ENCODE data around the gene MORN1.
A peak's percentile ranks its signal among the peaks of the same experiment; 100 is the strongest.

The MORN1 gene

DNA sequence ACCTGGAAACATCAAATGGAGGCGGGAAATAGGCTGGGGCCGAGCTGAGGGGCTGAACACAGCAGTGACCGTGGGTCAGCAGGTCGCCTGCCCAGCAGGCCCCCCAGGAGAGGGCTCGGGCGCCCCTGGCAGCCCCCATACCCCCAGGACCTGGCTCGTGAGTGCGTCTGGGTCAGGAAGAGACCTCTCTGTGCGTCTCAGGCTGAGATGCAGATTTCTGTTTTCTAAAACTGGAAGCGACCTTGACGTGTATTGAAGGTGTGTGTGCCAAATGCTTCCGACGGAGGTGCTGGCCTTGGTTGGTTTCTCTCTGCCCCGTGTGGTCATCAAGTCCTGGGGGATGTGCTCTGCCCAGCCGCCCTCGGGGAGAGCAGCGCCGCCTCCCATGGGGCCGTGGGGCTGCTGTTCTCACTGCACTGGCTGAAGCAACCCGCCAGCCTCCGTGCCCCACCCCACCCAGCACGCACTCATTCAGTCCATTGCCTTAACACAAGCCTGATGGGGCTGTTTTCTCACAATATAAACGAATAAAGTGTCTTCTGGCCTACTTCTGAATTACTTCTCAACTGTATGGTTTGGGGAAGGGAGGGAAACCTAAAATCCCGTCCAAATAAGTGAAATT, 13.6 kb upstream of the MORN1 start:
- H3K36me3 ChIP-seq (ENCODE audit: control insufficient read depth, insufficient read depth, low read length), result peaks cover 87% of the 10 kb centered on the region
- no peaks in the 10 kb centered on the region for H3K4me1 ChIP-seq (ENCODE audit: control insufficient read depth, insufficient read depth, low read length)
- no peaks in the 10 kb centered on the region for H3K27me3 ChIP-seq (ENCODE audit: control insufficient read depth, insufficient read depth, low read length)
- H3K9me3 ChIP-seq (ENCODE audit: control insufficient read depth, insufficient read depth, low read length), result no peaks in the 10 kb centered on the region
- no peak overlapping the region for H3K9ac ChIP-seq (ENCODE audit: low read depth, low read length)
- no peak overlapping the region for H3K4me3 ChIP-seq (ENCODE audit: low read depth, low read length)
- peak overlapping the region; percentile 6 for H3K27ac ChIP-seq (ENCODE audit: low read depth, low read length)

- H3K27me3 ChIP-seq (ENCODE audit: control insufficient read depth, insufficient read depth, low read length), result no peaks in the 10 kb centered on the region
- H3K27ac ChIP-seq (ENCODE audit: low read depth, low read length), result no peak overlapping the region
- no peak overlapping the region for H3K9ac ChIP-seq (ENCODE audit: low read depth, low read length)
- no peaks in the 10 kb centered on the region for H3K4me1 ChIP-seq (ENCODE audit: control insufficient read depth, insufficient read depth, low read length)
- no peaks in the 10 kb centered on the region for H3K9me3 ChIP-seq (ENCODE audit: control insufficient read depth, insufficient read depth, low read length)
- H3K36me3 ChIP-seq (ENCODE audit: control insufficient read depth, insufficient read depth, low read length), result peaks cover 91% of the 10 kb centered on the region
- no peak overlapping the region for H3K4me3 ChIP-seq (ENCODE audit: low read depth, low read length)
These were observed 13.0 kb upstream of the MORN1 start for GRCh38 chr1:2404142-2404889.

GRCh38 chr1:2403273-2403672, 11.9 kb upstream of the MORN1 start:
- no peak overlapping the region for H3K4me3 ChIP-seq (ENCODE audit: low read depth, low read length)
- no peaks in the 10 kb centered on the region for H3K9me3 ChIP-seq (ENCODE audit: control insufficient read depth, insufficient read depth, low read length)
- H3K9ac ChIP-seq (ENCODE audit: low read depth, low read length), result no peak overlapping the region
- H3K27ac ChIP-seq (ENCODE audit: low read depth, low read length), result no peak overlapping the region
- H3K27me3 ChIP-seq (ENCODE audit: control insufficient read depth, insufficient read depth, low read length), result no peaks in the 10 kb centered on the region
- peaks cover 90% of the 10 kb centered on the region for H3K36me3 ChIP-seq (ENCODE audit: control insufficient read depth, insufficient read depth, low read length)
- H3K4me1 ChIP-seq (ENCODE audit: control insufficient read depth, insufficient read depth, low read length), result no peaks in the 10 kb centered on the region

DNA sequence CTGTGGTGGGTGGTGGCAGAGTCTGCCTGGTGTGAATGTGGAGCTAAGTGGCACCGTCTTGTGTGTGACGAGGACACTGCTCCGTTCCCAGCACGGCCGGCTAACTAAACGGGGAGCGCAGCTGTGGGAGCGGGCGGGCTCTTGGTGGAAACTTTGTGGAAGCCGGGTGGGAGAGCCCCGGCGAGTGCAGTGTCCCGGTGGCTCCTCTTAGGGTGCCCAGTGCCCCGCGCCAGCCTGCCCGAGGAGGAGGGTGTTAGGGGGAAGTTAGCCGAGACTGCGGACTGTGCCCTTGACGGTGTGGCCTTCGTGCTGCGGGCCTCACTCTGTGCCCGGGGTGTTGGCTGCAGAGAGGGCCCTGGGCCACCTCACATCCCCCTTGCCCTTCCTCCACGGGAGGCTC, 11.1 kb upstream of the MORN1 start:
- H3K9me3 ChIP-seq (ENCODE audit: control insufficient read depth, insufficient read depth, low read length), result no peaks in the 10 kb centered on the region
- no peak overlapping the region for H3K9ac ChIP-seq (ENCODE audit: low read depth, low read length)
- H3K4me3 ChIP-seq (ENCODE audit: low read depth, low read length), result no peak overlapping the region
- H3K36me3 ChIP-seq (ENCODE audit: control insufficient read depth, insufficient read depth, low read length), result peaks cover 93% of the 10 kb centered on the region
- H3K27ac ChIP-seq (ENCODE audit: low read depth, low read length), result no peak overlapping the region
- no peaks in the 10 kb centered on the region for H3K4me1 ChIP-seq (ENCODE audit: control insufficient read depth, insufficient read depth, low read length)
- no peaks in the 10 kb centered on the region for H3K27me3 ChIP-seq (ENCODE audit: control insufficient read depth, insufficient read depth, low read length)

GRCh38 chr1:2400950-2401649, 9.7 kb upstream of the MORN1 start:
- no peaks in the 10 kb centered on the region for H3K27me3 ChIP-seq (ENCODE audit: control insufficient read depth, insufficient read depth, low read length)
- no peaks in the 10 kb centered on the region for H3K4me1 ChIP-seq (ENCODE audit: control insufficient read depth, insufficient read depth, low read length)
- no peak overlapping the region for H3K27ac ChIP-seq (ENCODE audit: low read depth, low read length)
- H3K4me3 ChIP-seq (ENCODE audit: low read depth, low read length), result no peak overlapping the region
- H3K9ac ChIP-seq (ENCODE audit: low read depth, low read length), result no peak overlapping the region
- H3K9me3 ChIP-seq (ENCODE audit: control insufficient read depth, insufficient read depth, low read length), result no peaks in the 10 kb centered on the region
- peaks cover 93% of the 10 kb centered on the region for H3K36me3 ChIP-seq (ENCODE audit: control insufficient read depth, insufficient read depth, low read length)

GRCh38 chr1:2400576-2400909, 9.2 kb upstream of the MORN1 start:
- H3K4me1 ChIP-seq (ENCODE audit: control insufficient read depth, insufficient read depth, low read length), result no peaks in the 10 kb centered on the region
- peaks cover 95% of the 10 kb centered on the region for H3K36me3 ChIP-seq (ENCODE audit: control insufficient read depth, insufficient read depth, low read length)
- H3K27ac ChIP-seq (ENCODE audit: low read depth, low read length), result no peak overlapping the region
- no peaks in the 10 kb centered on the region for H3K9me3 ChIP-seq (ENCODE audit: control insufficient read depth, insufficient read depth, low read length)
- H3K4me3 ChIP-seq (ENCODE audit: low read depth, low read length), result no peak overlapping the region
- H3K9ac ChIP-seq (ENCODE audit: low read depth, low read length), result no peak overlapping the region
- no peaks in the 10 kb centered on the region for H3K27me3 ChIP-seq (ENCODE audit: control insufficient read depth, insufficient read depth, low read length)

GRCh38 chr1:2399890-2400575, 8.7 kb upstream of the MORN1 start:
- Histone ChIP-seq H3K4me3 (ENCODE audit: low read depth, low read length) (no peak overlapping the region), H3K9me3 (ENCODE audit: control insufficient read depth, insufficient read depth, low read length) (no peaks in the 10 kb centered on the region), H3K4me1 (ENCODE audit: control insufficient read depth, insufficient read depth, low read length) (no peaks in the 10 kb centered on the region), H3K27me3 (ENCODE audit: control insufficient read depth, insufficient read depth, low read length) (no peaks in the 10 kb centered on the region), H3K9ac (ENCODE audit: low read depth, low read length) (no peak overlapping the region), H3K36me3 (ENCODE audit: control insufficient read depth, insufficient read depth, low read length) (peaks cover 95% of the 10 kb centered on the region), H3K27ac (ENCODE audit: low read depth, low read length) (no peak overlapping the region)

- H3K36me3 ChIP-seq (ENCODE audit: control insufficient read depth, insufficient read depth, low read length), result peaks cover 91% of the 10 kb centered on the region
- no peaks in the 10 kb centered on the region for H3K9me3 ChIP-seq (ENCODE audit: control insufficient read depth, insufficient read depth, low read length)
- no peak overlapping the region for H3K4me3 ChIP-seq (ENCODE audit: low read depth, low read length)
- H3K9ac ChIP-seq (ENCODE audit: low read depth, low read length), result no peak overlapping the region
- H3K27me3 ChIP-seq (ENCODE audit: control insufficient read depth, insufficient read depth, low read length), result no peaks in the 10 kb centered on the region
- no peaks in the 10 kb centered on the region for H3K4me1 ChIP-seq (ENCODE audit: control insufficient read depth, insufficient read depth, low read length)
- no peak overlapping the region for H3K27ac ChIP-seq (ENCODE audit: low read depth, low read length)
These were observed 7.5 kb upstream of the MORN1 start for GRCh38 chr1:2398871-2399270.

- no peak overlapping the region for H3K27ac ChIP-seq (ENCODE audit: low read depth, low read length)
- H3K4me3 ChIP-seq (ENCODE audit: low read depth, low read length), result no peak overlapping the region
- no peaks in the 10 kb centered on the region for H3K9me3 ChIP-seq (ENCODE audit: control insufficient read depth, insufficient read depth, low read length)
- no peaks in the 10 kb centered on the region for H3K4me1 ChIP-seq (ENCODE audit: control insufficient read depth, insufficient read depth, low read length)
- H3K27me3 ChIP-seq (ENCODE audit: control insufficient read depth, insufficient read depth, low read length), result no peaks in the 10 kb centered on the region
- H3K9ac ChIP-seq (ENCODE audit: low read depth, low read length), result no peak overlapping the region
- H3K36me3 ChIP-seq (ENCODE audit: control insufficient read depth, insufficient read depth, low read length), result peaks cover 84% of the 10 kb centered on the region
These were observed 5.8 kb upstream of the MORN1 start for GRCh38 chr1:2397007-2397679.

DNA sequence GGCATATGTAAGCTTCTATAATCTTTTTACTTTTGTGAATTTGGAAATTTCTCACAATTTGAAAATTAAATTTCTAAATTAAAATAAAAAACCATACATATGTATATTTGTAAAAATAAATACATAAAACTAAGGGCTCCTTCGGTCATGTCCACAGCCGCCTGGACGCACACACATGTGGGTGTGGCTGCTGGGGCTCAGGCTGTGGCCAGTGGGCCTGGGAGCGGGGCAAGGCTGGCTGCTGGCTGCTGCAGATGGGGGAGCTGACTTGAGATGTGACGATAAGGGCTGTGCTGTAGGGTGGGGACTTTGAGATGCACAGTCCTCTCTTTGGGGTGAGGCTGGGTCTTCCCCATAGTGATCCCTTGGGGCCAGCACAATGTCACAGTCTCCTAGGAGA, 5.1 kb upstream of the MORN1 start:
- Histone ChIP-seq H3K9me3 (ENCODE audit: control insufficient read depth, insufficient read depth, low read length) (no peaks in the 10 kb centered on the region), H3K4me3 (ENCODE audit: low read depth, low read length) (no peak overlapping the region), H3K36me3 (ENCODE audit: control insufficient read depth, insufficient read depth, low read length) (peaks cover 77% of the 10 kb centered on the region), H3K27me3 (ENCODE audit: control insufficient read depth, insufficient read depth, low read length) (no peaks in the 10 kb centered on the region), H3K4me1 (ENCODE audit: control insufficient read depth, insufficient read depth, low read length) (no peaks in the 10 kb centered on the region), H3K27ac (ENCODE audit: low read depth, low read length) (no peak overlapping the region), H3K9ac (ENCODE audit: low read depth, low read length) (no peak overlapping the region)

All from HUES48 (cell line).